ENCODE data around the gene MOGAT3.

GRCh38 chr7:101235522-101235921 lies 34.7 kb upstream of the MOGAT3 start:
- TF ChIP-seq POLR2AphosphoS5 (IDR thresholded peaks at IDR 0.05) = no peak
- no peak for TF ChIP-seq CTCF (IDR thresholded peaks at IDR 0.05)
- no peak for TF ChIP-seq EP300 (IDR thresholded peaks at IDR 0.05)
- no peak for TF ChIP-seq POLR2A (IDR thresholded peaks at IDR 0.05)

All from gastroesophageal sphincter (tissue), 3 donors.